HG03280 (cell line): Measurements from ENCODE around the gene STX3.
"Not testable (repeated sequence)": the region's sequence is repeated elsewhere in the genome, so short reads cannot be mapped to it uniquely, and the experiment has no call there.

Experiments
- ATAC-seq: cut with Tn5 transposase; IDR thresholded peaks from one replicate; pipeline ENCODE4 v1.9.1; 2021; ENCODE audit warnings: mild to moderate bottlenecking, moderate library complexity; ENCODE audit not compliant: unreplicated experiment

STX3 gene

DNA sequence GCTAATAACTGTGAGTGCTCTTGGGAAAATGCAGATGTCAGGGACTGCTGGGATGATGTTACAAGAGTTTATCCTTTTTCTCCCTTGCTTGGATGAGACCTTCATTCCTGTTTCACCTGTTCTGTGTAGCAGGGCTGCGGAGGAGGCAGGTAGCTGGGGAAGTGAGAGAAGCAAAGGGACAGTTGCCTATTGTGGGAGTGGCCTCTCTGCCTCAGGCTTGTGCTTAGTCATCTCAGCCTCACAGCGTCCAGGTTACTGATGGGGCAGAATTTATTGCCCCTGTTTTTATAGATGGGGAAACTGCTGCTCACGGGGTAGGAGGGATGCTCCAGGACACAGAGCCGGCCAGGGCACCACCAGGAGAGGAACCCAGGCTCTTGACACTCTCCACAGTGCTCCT is 1.7 kb downstream of the STX3 start:
- no peak for ATAC-seq

- ATAC-seq: no peak
Measured at GRCh38 chr11:59758401-59759037, 3.3 kb downstream of the STX3 start.

DNA sequence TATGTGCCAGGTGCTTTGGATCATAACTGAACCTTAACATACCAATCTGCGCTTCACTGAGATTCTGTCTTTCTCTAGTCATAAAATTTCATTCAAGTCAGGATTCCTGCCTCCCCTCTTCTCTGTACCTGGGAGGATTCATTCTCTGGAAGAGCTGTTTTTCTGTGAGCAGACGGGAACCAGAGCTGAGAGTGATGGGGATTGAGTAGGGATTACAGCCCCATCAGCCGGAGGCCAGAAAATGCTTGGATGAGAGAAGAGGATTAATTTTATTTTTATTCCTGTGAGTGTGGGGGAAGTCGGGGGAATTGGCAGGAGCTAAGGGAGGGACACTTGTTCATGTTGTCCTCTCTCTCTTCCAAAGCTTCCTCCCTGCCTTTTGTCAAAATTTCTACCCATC is 4.7 kb downstream of the STX3 start:
- no peak for ATAC-seq

DNA sequence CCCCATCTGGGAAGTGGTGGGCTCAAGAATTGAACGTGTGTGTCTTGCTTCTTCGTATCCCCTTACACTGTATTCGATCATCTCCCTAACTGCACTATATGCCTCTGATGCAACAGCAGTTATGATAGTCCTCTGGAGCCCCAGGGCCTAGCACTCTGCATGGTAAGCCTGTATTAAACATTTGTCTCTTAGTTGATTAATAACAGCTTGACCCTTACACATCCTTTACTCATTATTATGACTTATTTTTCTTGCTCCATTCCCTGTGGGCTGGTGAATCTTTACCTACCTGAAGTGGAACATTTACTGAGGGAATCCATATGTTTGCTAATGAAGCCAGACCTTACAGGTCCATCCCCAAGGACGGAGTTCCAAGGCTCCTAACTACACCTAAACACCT is 5.6 kb downstream of the STX3 start:
- ATAC-seq: no peak

- ATAC-seq: no peak
Measured at GRCh38 chr11:59761993-59762392, 6.8 kb downstream of the STX3 start.

- no peak for ATAC-seq
Measured at GRCh38 chr11:59765068-59765735, 10.0 kb downstream of the STX3 start.

DNA sequence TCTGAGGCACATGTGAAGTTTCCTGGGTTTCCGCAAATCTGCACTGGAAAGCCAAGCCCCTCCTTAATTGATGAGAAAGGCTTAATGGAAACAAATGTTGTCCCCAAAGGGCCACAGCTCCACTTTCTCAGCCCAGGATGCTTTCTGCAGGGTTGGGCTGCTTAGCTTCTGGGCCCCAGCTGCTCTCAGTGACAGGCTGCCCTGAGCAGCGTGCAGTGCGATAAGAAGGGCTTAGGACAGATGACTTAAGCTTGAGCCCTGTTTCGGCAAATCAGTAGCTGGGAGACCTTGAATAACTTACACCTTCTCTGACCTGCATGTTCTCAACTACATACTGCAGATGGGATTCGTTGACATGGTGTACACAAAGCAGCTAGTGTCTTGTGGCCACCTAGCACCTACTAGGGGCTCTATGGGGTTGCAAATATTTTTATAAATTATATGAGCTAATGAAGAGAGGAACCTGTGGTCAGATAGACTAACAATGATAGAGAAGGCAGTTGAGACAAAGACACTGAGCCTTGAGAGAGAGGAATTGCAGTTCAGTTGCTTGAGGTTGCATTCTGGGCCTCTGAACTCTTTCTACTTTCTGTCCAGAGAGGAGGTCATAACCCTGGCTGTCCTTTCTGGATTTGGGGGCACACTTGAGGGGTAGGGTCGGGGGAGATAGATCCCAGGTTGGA is 11.5 kb downstream of the STX3 start:
- no peak for ATAC-seq

- ATAC-seq: no peak
Measured at GRCh38 chr11:59767225-59767611, 12.0 kb downstream of the STX3 start.

DNA sequence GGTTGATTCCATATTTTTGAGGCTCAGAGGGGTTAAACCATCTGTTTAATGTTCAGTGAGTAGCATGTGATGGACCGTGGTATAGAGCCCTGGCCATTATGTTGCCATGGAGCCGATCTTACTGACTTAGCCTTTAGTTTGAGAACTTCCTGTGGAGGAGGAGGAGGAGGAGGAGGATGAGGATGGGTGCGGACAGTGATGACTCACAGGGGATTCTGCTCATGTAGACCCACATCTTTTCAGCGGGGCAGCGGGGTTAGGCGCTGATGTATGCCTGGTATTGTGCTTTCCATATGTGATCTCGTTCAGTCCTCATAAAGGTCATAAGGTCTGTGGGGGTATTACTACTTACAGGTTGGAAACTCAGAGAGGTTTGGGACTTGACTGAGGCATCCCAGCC is 13.9 kb downstream of the STX3 start:
- no peak for ATAC-seq

DNA sequence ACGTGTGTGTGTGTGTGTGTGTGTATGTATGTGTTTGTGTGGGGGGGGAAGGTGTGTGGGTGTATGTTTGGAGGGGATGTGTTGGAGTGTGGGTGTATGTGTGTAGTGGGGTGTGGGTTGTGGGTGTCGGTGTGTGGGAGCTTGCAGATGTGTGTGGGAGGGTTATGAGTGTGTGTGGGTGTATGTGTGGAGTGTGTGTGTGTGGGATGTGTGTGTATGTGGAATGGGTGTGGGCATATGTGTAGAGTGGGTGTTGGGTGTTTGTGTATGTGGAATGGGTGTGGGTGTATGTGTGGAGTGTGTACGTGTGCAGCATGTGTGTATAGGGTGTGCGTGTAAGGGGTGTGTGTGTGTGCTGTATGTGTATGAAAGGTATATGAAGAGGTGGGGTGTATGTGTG is 14.7 kb downstream of the STX3 start:
- ATAC-seq: no peak

DNA sequence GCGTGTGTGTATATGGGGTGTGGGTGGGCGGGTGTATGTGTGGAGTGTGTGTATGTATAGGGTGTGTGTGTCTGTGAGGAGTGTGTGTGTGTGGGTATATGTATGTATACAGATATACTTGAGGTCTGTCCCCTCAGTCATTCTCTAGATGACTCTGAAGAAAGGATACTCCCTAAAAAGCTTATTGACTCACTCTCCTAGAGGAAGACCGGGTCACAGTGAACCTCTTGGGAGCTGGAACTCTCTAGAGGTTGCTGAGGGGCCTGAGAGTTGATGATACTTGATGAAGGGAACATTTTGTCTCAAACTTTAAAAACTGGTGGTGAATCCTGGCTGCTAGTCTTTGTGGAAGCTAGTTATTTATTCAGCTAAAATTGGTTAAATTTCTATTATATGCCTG is 15.1 kb downstream of the STX3 start:
- ATAC-seq: no peak

GRCh38 chr11:59770869-59771268 is 15.7 kb downstream of the STX3 start:
- ATAC-seq: no peak

GRCh38 chr11:59771605-59772004 is 16.4 kb downstream of the STX3 start:
- ATAC-seq: no peak

- no peak for ATAC-seq
Measured at GRCh38 chr11:59773083-59773440, 17.9 kb downstream of the STX3 start.

- ATAC-seq: no peak
Measured at GRCh38 chr11:59776210-59777066, 21.3 kb downstream of the STX3 start.

GRCh38 chr11:59777104-59777503 is 21.9 kb downstream of the STX3 start:
- no peak for ATAC-seq

- no peak for ATAC-seq
Measured at GRCh38 chr11:59778122-59778521, 22.9 kb downstream of the STX3 start.

GRCh38 chr11:59779487-59779886 is 24.3 kb downstream of the STX3 start:
- ATAC-seq: no peak

DNA sequence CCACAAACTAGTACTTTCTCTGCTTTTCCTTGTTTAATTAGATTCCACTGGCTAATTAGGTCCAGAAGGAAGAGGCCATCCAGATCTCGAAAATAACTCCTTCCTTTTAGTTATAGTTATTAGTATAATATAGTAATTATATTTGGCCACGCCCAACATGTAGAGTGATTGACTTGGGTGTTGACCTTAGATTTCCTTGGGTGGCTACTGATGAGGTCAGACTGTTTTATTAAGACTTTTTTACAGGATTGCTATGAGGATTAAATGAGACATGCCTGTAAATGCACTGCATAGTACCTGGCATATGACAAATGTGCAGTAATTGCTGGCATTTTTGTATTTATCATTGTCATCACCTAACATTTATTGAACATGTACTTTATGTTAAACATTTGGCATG is 26.9 kb downstream of the STX3 start:
- no peak for ATAC-seq

DNA sequence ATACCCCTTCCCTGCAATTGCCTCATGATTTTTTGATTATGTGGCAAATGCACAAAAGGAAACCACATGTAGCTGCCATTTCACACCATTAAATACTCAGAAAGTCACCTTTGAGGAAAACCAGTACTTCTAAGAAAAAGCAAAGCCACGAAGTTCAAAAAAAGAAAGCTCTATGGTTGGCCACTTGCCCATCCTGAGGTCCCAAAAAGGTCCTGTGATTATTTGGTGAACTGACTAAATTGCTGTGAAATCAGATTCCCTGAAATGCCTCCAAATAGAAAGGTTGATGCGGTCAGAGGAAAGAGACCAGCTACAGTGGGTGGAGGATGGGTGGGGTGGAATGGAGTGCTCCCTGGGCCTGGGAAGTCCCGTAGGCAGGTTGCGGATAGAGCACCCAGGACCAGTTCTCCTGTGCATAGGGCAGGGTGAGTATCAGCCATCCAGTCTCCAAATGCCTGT is 28.5 kb downstream of the STX3 start:
- ATAC-seq: no peak

DNA sequence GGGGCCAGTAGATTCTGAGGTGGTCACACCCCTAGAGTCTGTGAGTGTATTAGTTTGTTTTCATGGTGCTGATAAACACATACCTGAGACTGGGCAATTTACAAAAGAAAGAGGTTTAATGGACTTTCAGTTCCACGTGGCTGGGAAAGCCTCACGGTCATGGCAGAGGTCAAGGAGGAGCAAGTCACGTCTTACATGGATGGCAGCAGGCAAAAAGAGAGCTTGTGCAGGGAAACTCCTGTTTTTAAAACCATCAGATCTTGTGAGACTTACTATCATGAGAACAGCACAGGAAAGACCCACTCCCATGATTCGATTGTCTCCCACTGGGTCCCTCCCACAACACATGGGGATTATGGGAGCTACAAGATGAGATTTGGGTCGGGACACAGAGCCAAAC is 29.3 kb downstream of the STX3 start:
- ATAC-seq: not testable (repeated sequence)
